HT1080 (cell line): ENCODE measurements around the gene EFCAB6. TPM values are rescaled to one million over a fixed set of nuclear protein-coding genes. Genes with fewer than 3 reads are reported as not detected.

Experiments
- DNase-seq: peaks from one replicate; pipeline ENCODE4 v3.0.0-alpha.2; 2015; ENCODE audit warnings: low read depth
- total RNA-seq: library from RNA; depleted of rRNA; stranded (reverse); fragments of >200 nt; shearing (Covaris generic); gene quantifications from 2 replicates; pipeline ENCODE4 v1.2.3, GENCODE V29; 2014

Gene EFCAB6
- total RNA-seq, 1 experiment from 2014 or later: not detected

GRCh38 chr22:43643387-43643786, 168.7 kb downstream of the EFCAB6 start:
- no peak for DNase-seq

- DNase-seq: no peak
These were observed 169.5 kb downstream of the EFCAB6 start for GRCh38 chr22:43642319-43643206.

GRCh38 chr22:43639228-43639948, 172.7 kb downstream of the EFCAB6 start:
- no peak for DNase-seq

- DNase-seq: no peak
These were observed 174.5 kb downstream of the EFCAB6 start for GRCh38 chr22:43637275-43638260.

GRCh38 chr22:43636086-43636485, 176.0 kb downstream of the EFCAB6 start:
- no peak for DNase-seq

- DNase-seq: no peak
These were observed 177.0 kb downstream of the EFCAB6 start for GRCh38 chr22:43635101-43635500.

GRCh38 chr22:43634316-43634715, 177.8 kb downstream of the EFCAB6 start:
- no peak for DNase-seq

GRCh38 chr22:43633631-43634285, 178.3 kb downstream of the EFCAB6 start:
- DNase-seq: no peak

GRCh38 chr22:43631846-43632245, 180.3 kb downstream of the EFCAB6 start:
- no peak for DNase-seq

GRCh38 chr22:43631201-43631600, 180.9 kb downstream of the EFCAB6 start:
- DNase-seq: no peak

GRCh38 chr22:43630451-43630850, 181.7 kb downstream of the EFCAB6 start:
- no peak for DNase-seq

GRCh38 chr22:43628250-43628649, 183.9 kb downstream of the EFCAB6 start:
- DNase-seq: no peak

GRCh38 chr22:43627485-43628213, 184.5 kb downstream of the EFCAB6 start:
- DNase-seq: no peak

- peak; percentile 63 for DNase-seq
These were observed 186.9 kb downstream of the EFCAB6 start for GRCh38 chr22:43625242-43625641.

GRCh38 chr22:43624144-43624998, 187.7 kb downstream of the EFCAB6 start:
- DNase-seq: peak; percentile 67

- DNase-seq: peak; percentile 11
These were observed 189.2 kb downstream of the EFCAB6 start for GRCh38 chr22:43622886-43623285.

- no peak for DNase-seq
These were observed 191.9 kb downstream of the EFCAB6 start for GRCh38 chr22:43620197-43620596.

GRCh38 chr22:43618517-43618916, 193.6 kb downstream of the EFCAB6 start:
- no peak for DNase-seq

GRCh38 chr22:43616645-43617044, 195.5 kb downstream of the EFCAB6 start:
- DNase-seq: no peak
